Measurements from ENCODE around the gene CTSE. TPM values are rescaled to one million over a fixed set of nuclear protein-coding genes. Genes with fewer than 3 reads are reported as not detected.

Gene CTSE
- total RNA-seq, 2 experiments from 2014 or later, result not detected

- CTCF ChIA-PET, result no interaction called here
Observed at GRCh38 chr1:206050655-206051235, 27.1 kb upstream of the CTSE start.

DNA sequence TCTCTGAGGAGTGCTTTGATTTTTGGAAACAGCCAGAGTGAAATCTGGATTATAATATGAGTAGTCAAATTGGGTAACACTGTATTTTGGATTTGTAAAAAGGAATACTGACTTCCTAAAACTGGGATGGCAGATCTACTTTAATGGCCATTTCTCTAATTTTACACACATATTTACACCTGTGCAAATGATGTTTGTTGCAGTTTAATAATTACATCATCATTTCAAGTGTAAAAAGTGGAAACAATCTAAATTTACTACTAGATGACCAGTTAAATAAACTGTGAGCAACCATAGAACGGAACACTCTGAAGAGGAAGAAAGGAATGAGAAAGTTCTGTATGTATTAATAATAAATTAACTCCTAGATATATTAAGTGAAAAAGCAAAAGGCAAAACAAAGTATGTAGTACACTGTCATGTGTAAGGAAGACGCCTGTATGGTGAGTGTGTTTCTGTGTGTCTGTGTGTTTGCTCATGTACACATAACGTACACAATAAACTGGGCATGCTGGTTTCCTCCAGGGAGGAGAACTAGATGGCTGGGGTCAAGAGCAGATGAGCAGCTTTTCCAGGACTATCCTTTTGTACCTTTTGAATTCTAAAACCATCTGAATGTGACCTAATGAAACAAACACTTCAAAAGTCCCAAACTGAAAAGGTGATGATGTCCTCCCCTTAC, 26.4 kb upstream of the CTSE start:
- ChIA-PET POLR2A (no interaction called here), CTCF (no interaction called here)

More at GRCh38 chr1:206050655-206051235, 27.1 kb upstream of the CTSE start:
- POLR2A ChIA-PET, result no interaction called here

GRCh38 chr1:206049293-206049692, 25.6 kb upstream of the CTSE start:
- POLR2A ChIA-PET, result no interaction called here
- CTCF ChIA-PET, result no interaction called here

GRCh38 chr1:206048582-206048981, 24.9 kb upstream of the CTSE start:
- CTCF ChIA-PET, result interaction anchor here (1.0 kb wide), 1 partner anchor 11 kb away, joined by 3 read pairs; no protein-coding TSS in a partner anchor
- POLR2A ChIA-PET, result no interaction called here

- ChIA-PET CTCF (no interaction called here), POLR2A (no interaction called here)
Observed at GRCh38 chr1:206047271-206047670, 23.6 kb upstream of the CTSE start.

GRCh38 chr1:206041640-206042039, 17.9 kb upstream of the CTSE start:
- CTCF ChIA-PET, result no interaction called here
- POLR2A ChIA-PET, result no interaction called here

DNA sequence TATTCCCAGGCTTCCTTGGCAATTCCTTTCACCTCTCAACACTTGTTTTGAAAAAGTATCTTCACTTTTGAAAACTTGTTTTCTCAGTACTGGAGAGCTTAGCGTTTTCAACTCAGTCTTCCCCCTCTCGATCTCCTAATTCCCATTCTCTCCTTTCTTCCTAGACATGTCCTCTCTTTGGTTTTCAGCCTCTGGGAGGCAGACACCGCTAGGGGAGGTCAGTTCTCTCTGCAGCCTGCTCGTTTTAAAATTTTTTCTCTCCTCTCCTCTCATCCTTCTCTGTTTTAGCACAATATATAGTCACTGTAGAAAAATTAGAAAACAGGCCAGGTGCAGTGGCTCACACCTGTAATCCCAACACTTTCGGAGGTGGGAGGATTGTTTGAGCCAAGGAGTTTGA, 16.6 kb upstream of the CTSE start:
- ChIA-PET POLR2A (no interaction called here), CTCF (no interaction called here)

DNA sequence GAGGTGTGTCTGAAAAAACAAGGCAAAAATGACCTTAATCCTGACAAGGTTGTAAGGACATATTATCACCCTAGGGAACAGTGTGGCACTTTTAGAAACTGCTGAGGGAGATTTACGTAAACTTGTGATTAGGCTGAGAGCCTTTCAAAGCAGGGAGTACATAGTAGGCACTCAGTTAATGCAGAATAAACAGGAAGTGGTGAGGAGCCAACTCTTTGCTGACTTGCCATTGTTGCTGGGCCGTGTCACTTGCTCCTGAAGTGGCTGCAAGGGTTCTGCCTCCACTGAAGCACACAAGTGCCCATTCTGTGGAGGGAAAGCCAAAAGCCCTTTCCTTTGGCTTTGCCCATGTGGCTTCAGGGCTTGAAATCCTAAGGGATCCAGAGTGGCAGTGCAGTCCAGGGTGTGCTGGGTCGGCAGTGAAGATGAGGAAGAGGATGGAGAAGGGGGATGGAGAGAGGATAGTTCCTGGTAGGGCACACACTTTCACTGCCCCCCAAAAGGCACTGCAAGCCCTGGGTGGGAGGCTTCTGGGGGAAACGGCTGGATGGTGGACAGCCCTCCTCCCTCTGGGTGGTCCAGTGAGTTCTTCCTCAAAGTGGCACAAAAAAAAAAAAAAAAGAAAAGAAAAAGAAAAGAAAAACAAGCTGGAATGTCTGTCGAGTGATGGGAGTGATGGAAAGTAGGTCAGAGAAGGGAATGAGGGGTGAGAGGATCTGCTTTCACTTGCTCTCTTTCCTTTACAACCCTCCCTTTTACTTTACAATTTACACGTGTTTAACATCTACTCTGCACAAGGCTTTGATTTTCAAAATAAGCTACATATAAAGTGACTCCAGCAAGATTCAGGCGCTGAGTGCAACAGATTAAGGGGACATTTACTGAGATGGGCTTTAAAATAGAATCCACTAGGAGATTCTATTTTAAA, 15.6 kb upstream of the CTSE start:
- ChIA-PET CTCF (interaction anchor here (0.8 kb wide), 1 partner anchor 119 kb away, joined by 4 read pairs; no protein-coding TSS in a partner anchor), POLR2A (no interaction called here)

- CTCF ChIA-PET, result interaction anchor here (0.6 kb wide), 1 partner anchor 11 kb away, joined by 3 read pairs; no protein-coding TSS in a partner anchor
Observed at GRCh38 chr1:206037581-206037980, 13.9 kb upstream of the CTSE start.

GRCh38 chr1:206036663-206037455, 13.2 kb upstream of the CTSE start:
- CTCF ChIA-PET, result no interaction called here
- POLR2A ChIA-PET, result no interaction called here

More at GRCh38 chr1:206037581-206037980, 13.9 kb upstream of the CTSE start:
- POLR2A ChIA-PET, result no interaction called here

DNA sequence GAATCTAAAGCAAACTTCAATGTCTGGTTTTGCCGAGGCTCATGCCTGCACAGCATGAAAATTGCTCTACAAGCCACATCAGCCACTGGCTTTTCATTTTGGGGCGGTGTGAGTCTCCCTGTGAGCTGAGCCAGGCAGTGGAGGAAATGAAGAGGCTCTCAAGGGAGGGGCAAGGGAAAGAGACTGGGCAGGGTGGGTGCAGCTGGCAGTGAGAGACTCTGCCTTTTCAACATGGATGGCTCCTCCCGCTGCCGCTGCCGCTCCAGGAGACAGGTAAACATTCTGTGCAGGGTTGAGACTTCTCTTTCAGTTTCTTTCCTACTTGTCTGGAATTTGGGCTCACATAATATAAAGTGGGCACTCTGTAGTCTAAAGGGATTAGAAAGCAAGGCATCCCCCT, 11.3 kb upstream of the CTSE start:
- ChIA-PET POLR2A (no interaction called here), CTCF (no interaction called here)

DNA sequence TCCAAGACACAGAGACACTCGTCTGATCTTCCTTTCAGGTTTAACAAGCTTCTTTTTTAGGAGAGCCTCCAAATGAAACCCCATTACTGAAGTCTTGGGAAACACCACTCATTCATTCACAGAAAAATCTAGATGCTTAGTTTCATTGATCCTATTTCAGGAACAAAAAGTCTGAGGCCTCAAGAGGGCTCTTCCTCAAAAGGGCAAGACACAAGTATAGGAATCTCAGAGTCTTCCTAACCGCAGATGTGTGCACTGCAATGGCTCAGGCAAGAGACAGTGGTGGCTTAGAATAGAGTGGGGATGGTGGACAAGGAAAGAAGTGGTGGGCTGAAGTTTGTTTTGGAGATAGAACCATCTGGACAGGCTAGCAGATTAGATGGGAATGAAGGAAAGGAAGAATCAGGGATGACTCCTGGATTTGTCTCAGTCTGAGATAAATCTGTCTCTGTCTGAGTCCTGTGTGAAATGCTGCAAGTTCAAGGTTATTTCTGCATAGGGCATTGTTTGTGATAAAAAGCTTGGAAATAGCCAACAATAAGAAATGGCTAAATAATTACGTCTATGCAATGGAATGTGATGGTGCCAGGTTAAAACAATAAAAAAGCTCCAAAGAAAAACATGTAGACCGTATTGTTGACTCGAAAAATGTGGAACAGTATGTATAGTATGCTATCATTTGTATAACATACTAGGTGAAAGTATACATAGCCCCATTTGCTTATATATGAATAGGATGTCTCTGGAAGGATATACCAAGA, 8.9 kb upstream of the CTSE start:
- CTCF ChIA-PET, result interaction anchor here (5.4 kb wide), 1 partner anchor 73 kb away, joined by 33 read pairs; no protein-coding TSS in a partner anchor
- POLR2A ChIA-PET, result no interaction called here

- CTCF ChIA-PET, result interaction anchor here (1.2 to 5.4 kb wide), 7 partner anchors 10 to 84 kb away, joined by 3 to 33 read pairs (median 3); no protein-coding TSS in a partner anchor
- POLR2A ChIA-PET, result no interaction called here
Observed at GRCh38 chr1:206030714-206031113, 7.0 kb upstream of the CTSE start.

GRCh38 chr1:206030191-206030590, 6.5 kb upstream of the CTSE start:
- ChIA-PET POLR2A (no interaction called here), CTCF (interaction anchor here (1.1 to 5.4 kb wide), 7 partner anchors 10 to 78 kb away, joined by 3 to 33 read pairs (median 3); no protein-coding TSS in a partner anchor)

DNA sequence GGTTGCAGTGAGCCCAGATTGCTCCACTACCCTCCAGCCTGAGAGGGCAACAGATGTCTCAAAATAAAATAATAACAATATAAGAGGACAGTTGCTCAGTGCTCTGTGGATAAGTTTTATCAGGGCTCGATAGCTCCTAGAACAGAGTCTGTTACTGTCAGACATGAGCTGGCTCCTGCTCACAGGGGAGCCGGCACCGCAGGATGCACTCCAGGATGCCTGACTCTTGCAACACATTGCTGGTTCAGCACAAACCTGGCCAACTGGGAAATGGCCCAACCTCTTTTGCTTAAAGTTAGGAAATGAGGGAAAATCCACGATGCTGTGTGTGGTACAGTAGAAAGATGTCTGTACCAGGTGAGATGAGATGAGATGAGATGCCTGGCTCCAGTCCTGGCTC, 5.8 kb upstream of the CTSE start:
- CTCF ChIA-PET, result interaction anchor here (0.9 to 5.4 kb wide), 3 partner anchors 26 to 76 kb away, joined by 3 to 33 read pairs (median 3); no protein-coding TSS in a partner anchor

GRCh38 chr1:206025283-206025820, 1.7 kb upstream of the CTSE start:
- POLR2A ChIA-PET, result no interaction called here
- CTCF ChIA-PET, result no interaction called here

More for the DNA sequence above, 5.8 kb upstream of the CTSE start:
- POLR2A ChIA-PET, result no interaction called here

GRCh38 chr1:206022766-206023165, 929 bp downstream of the CTSE start:
- POLR2A ChIA-PET, result no interaction called here
- CTCF ChIA-PET, result interaction anchor here (1.1 kb wide), 1 partner anchor 83 kb away, joined by 3 read pairs; no protein-coding TSS in a partner anchor

- ChIA-PET POLR2A (no interaction called here), CTCF (no interaction called here)
Observed at GRCh38 chr1:206021626-206022365, 1.9 kb downstream of the CTSE start.
